H1 (cell line): Measurements from ENCODE around the gene STK39. TPM values are rescaled to one million over a fixed set of nuclear protein-coding genes. Genes with fewer than 3 reads are reported as not detected.

Experiments
- EZH2 ChIP-seq: fragments of 200-600 bp; sonication (generic); IDR thresholded peaks from 2 replicates; pipeline ENCODE4 v1.7.1; 2012; ENCODE audit warnings: low read depth, mild to moderate bottlenecking, moderate library complexity, low read length, inconsistent platforms; ENCODE audit not compliant: severe bottlenecking
- FOSL1 ChIP-seq: IDR thresholded peaks from 2 replicates; pipeline ENCODE4 v1.6.1; 2011; ENCODE audit warnings: mild to moderate bottlenecking, low read depth, low read length, moderate library complexity; ENCODE audit not compliant: insufficient read depth
- POLR2AphosphoS5 ChIP-seq: IDR thresholded peaks from 2 replicates; pipeline ENCODE4 v1.6.1; 2011; ENCODE audit warnings: low read depth, low read length
- RNF2 ChIP-seq: fragments of 200-900, 300-1000 bp; sonication (generic); IDR thresholded peaks from 2 replicates; pipeline ENCODE4 v1.7.1; 2016; ENCODE audit warnings: borderline replicate concordance, low read depth, mild to moderate bottlenecking, antibody characterized with exemption, low read length; ENCODE audit not compliant: poor library complexity, severe bottlenecking; ENCODE audit errors: missing control alignments
- SIN3A ChIP-seq, 2 experiments: IDR thresholded peaks in 1 of 2; conservative IDR thresholded peaks in 1 of 2; 2 replicates each; pipeline ENCODE4 v1.6.1; 2011 to 2012; ENCODE audit warnings: low read length in 2 of 2, improper control_type of control experiment in 1 of 2, low read depth in 1 of 2, mild to moderate bottlenecking in 1 of 2
- TAF7 ChIP-seq: optimal IDR thresholded peaks from 2 replicates; pipeline ENCODE3; 2011; ENCODE audit warnings: low read depth, mild to moderate bottlenecking, inconsistent platforms, low read length, moderate library complexity, borderline replicate concordance
- YY1 ChIP-seq: IDR thresholded peaks from 2 replicates; pipeline ENCODE4 v1.6.1; 2011; ENCODE audit warnings: low read depth, mild to moderate bottlenecking, low read length
- ZNF274 ChIP-seq: IDR thresholded peaks from 2 replicates; pipeline ENCODE4 v1.7.0; 2012; ENCODE audit warnings: low read length, borderline replicate concordance; ENCODE audit errors: extremely low read depth
- polyA plus RNA-seq, 7 experiments: library from polyadenylated mRNA; depleted of rRNA in 3 of 7; stranded (reverse) in 5 of 7; unstranded in 2 of 7; fragments of >200 nt in 5 of 7; fragments of 200-250 nt in 2 of 7; gene quantifications; 1 replicate in 5 of 7; 2 replicates in 1 of 7; 4 replicates in 1 of 7; pipeline versions ENCODE4 v1.2.1 to v1.2.3, GENCODE V29; 2011 to 2013; ENCODE audit warnings: missing spikeins in 2 of 7, mixed read lengths in 2 of 7
- total RNA-seq: library from RNA; stranded (reverse); fragmentation: NEBNext Ultra II Directional; extraction: Animal tissue kit (Norgen Biotek cat#: 25700); gene quantifications from 2 replicates; pipeline ENCODE4 v1.2.1, GENCODE V29; 2021

Gene STK39
- total and polyA plus RNA-seq, 2 of the 8 experiments (the other 6 are each of a cell fraction or from before 2014, with no cell fraction given), result 13.7 to 23.8 TPM

GRCh38 chr2:168255866-168256265 is 8.5 kb upstream of the STK39 start (continued):
- TF ChIP-seq EZH2, result no peak
- TF ChIP-seq TAF7, result no peak
- TF ChIP-seq RNF2, result no peak
- no peak for TF ChIP-seq FOSL1
- TF ChIP-seq SIN3A (conservative IDR thresholded peaks at IDR 0.05 in 1 of 2, IDR thresholded peaks at IDR 0.05 in 1 of 2; ENCODE audit: low read depth in 1 of 2, low read length in 2 of 2), result no peak
- TF ChIP-seq YY1, result no peak
- TF ChIP-seq ZNF274, result no peak
- TF ChIP-seq POLR2AphosphoS5, result no peak
